SU-DHL-6 (cell line): ENCODE data around the gene CDKAL1.

Experiments
- EZH2phosphoT487 ChIP-seq: fragments of 200-600 bp; sonication (generic), shearing (Covaris generic); conservative IDR thresholded peaks from 2 replicates; pipeline ENCODE4 v1.6.1; 2018; ENCODE audit warnings: mild to moderate bottlenecking, antibody characterized with exemption, low read length, moderate library complexity, mixed read lengths
- TF ChIP-seq, protein P1 (sequence below): fragments of 200-600 bp; sonication (generic); IDR thresholded peaks from one replicate; pipeline ENCODE4 v1.5.1; 2017; ENCODE audit warnings: antibody characterized with exemption, mild to moderate bottlenecking, low read length, moderate library complexity; ENCODE audit not compliant: insufficient read depth, poor library complexity, severe bottlenecking

DNA sequence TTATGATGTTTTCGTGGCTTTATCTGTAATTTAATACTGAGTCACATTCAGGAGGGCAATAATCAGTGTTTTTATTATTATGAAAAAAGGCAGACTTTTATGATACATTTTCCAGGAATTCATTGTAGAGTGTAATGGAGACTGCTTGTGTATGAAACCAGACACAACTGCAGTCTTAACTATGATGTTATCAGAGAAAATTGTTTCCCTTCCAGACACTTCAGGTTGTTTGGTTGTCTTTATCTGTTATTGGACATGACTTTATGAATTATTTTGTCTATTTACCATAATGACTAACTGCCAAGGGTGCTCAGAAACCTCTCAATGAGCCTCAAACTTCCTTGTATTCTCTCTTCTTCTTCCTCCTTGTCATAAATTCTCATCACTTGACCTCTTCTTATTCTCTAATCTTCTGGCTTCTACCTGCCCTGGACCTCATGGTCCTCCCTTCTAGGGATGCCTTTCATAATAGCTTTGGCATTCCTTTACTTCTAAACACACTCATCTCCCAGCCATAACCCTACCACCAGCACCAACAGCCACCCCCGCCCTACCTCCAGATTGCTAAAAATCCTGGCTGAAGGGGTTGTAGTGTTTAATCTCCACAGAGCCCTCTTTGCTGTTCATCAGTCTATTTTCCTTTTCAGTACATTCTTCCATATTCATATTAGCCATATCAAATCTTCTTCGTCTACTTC, 492.5 kb downstream of the CDKAL1 start:
- TF ChIP-seq, protein P1, sequence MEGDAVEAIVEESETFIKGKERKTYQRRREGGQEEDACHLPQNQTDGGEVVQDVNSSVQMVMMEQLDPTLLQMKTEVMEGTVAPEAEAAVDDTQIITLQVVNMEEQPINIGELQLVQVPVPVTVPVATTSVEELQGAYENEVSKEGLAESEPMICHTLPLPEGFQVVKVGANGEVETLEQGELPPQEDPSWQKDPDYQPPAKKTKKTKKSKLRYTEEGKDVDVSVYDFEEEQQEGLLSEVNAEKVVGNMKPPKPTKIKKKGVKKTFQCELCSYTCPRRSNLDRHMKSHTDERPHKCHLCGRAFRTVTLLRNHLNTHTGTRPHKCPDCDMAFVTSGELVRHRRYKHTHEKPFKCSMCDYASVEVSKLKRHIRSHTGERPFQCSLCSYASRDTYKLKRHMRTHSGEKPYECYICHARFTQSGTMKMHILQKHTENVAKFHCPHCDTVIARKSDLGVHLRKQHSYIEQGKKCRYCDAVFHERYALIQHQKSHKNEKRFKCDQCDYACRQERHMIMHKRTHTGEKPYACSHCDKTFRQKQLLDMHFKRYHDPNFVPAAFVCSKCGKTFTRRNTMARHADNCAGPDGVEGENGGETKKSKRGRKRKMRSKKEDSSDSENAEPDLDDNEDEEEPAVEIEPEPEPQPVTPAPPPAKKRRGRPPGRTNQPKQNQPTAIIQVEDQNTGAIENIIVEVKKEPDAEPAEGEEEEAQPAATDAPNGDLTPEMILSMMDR: no peak
- no peak for TF ChIP-seq EZH2phosphoT487
